K562 (cell line): ENCODE data around the gene CHRNA9. TPM values are rescaled to one million over a fixed set of nuclear protein-coding genes. Genes with fewer than 3 reads are reported as not detected.

ENCODE experiments used
- ATAC-seq: fragments of 200-7000 bp; cut with Tn5 transposase; 3 replicates; pipeline ENCODE4 v1.9.1; 2020; ENCODE audit warnings: moderate library complexity
- Bru-seq: library from RNA; stranded (reverse); fragments of 400-500 nt; gene quantifications from one replicate; lab custom pipeline; 2021; lab: Mats Ljungman, UMichigan
- BruChase-seq, 2 experiments: library from RNA; stranded (reverse); fragments of 400-500 nt; gene quantifications; one replicate each; lab custom pipeline; 2021; lab: Mats Ljungman, UMichigan
- BruUV-seq: library from RNA; stranded (reverse); fragments of 400-500 nt; replicated peaks from 2 replicates; lab custom pipeline; 2021; lab: Mats Ljungman, UMichigan
- CTCF ChIA-PET: fragments of 300-600 bp; formaldehyde crosslinking; extraction: SDS; loops from one replicate; lab custom pipeline; 2021; ENCODE audit warnings: low intra/inter-chr PET ratio; lab: Yijun Ruan, JAX
- POLR2A ChIA-PET: fragments of 300-600, 350-650 bp; sonication (Branson Sonifier 250); formaldehyde crosslinking; extraction: SDS; loops from one replicate; lab custom pipeline; 2021; ENCODE audit warnings: antibody characterized with exemption, inconsistent platforms; lab: Yijun Ruan, JAX
- DNase-seq, 4 experiments: peaks; one replicate each; pipeline versions ENCODE4 v3.0.0 to v3.0.0-alpha.2; 2011 to 2018; ENCODE audit warnings: low spot score in 3 of 4, mixed read lengths in 3 of 4; ENCODE audit errors: extremely low read depth in 1 of 4
- FAIRE-seq: peaks from 2 replicates; lab custom pipeline; 2011; peaks lifted over from hg19 to GRCh38; lab: Jason Lieb, UNC
- H2AFZ ChIP-seq: 2 replicates; pipeline ENCODE4 v1.6.0; 2011; ENCODE audit warnings: low read depth, low read length, control low read depth, inconsistent platforms
- H3K27ac ChIP-seq: fragments of 200-600 bp; 3 replicates; pipeline ENCODE4 v1.8.0; 2011; ENCODE audit warnings: low read depth, mild to moderate bottlenecking, control low read depth, inconsistent platforms, low read length, moderate library complexity, mixed read lengths; ENCODE audit errors: extremely low read depth
- H3K27me3 ChIP-seq, 2 experiments: fragments of 300-600 bp in 1 of 2; 2 replicates in 1 of 2; 3 replicates in 1 of 2; pipeline versions ENCODE4 v1.6.0 to v1.8.0; 2011; ENCODE audit warnings: inconsistent platforms in 2 of 2, low read length in 2 of 2, mild to moderate bottlenecking in 1 of 2, mixed read lengths in 1 of 2, moderate library complexity in 1 of 2; ENCODE audit not compliant: control insufficient read depth in 2 of 2, insufficient read depth in 2 of 2
- H3K36me3 ChIP-seq: fragments of 300-600 bp; 3 replicates; pipeline ENCODE4 v1.8.0; 2011; ENCODE audit warnings: mild to moderate bottlenecking, low read length, inconsistent platforms; ENCODE audit not compliant: control insufficient read depth, insufficient read depth
- H3K4me1 ChIP-seq, 2 experiments: fragments of 200-600 bp in 1 of 2; replicated peaks in 1 of 2; 2 replicates in 1 of 2; 3 replicates in 1 of 2; pipeline versions ENCODE4 v1.5.1 to v1.8.0; 2011; ENCODE audit warnings: inconsistent platforms in 2 of 2, low read length in 2 of 2, mild to moderate bottlenecking in 1 of 2, mixed read lengths in 1 of 2, moderate library complexity in 1 of 2; ENCODE audit not compliant: control insufficient read depth in 2 of 2, insufficient read depth in 2 of 2
- H3K4me2 ChIP-seq: 2 replicates; pipeline ENCODE4 v1.6.1; 2011; ENCODE audit warnings: low read length, control low read depth, inconsistent platforms, mixed read lengths; ENCODE audit not compliant: insufficient read depth
- H3K4me3 ChIP-seq: fragments of 200-600 bp; sonication (generic), shearing (Covaris generic); 2 replicates; pipeline ENCODE4 v1.5.1; 2016; ENCODE audit warnings: control low read depth, inconsistent platforms
- H3K79me2 ChIP-seq: fragments of 200-600 bp; 3 replicates; pipeline ENCODE4 v1.8.0; 2011; ENCODE audit warnings: low read length, inconsistent platforms; ENCODE audit not compliant: control insufficient read depth, insufficient read depth
- H3K9ac ChIP-seq, 2 experiments: 2 replicates each; pipeline versions ENCODE4 v1.6.0 to v1.6.1; 2011; ENCODE audit warnings: low read depth in 2 of 2, low read length in 2 of 2, control low read depth in 1 of 2, inconsistent platforms in 1 of 2, mild to moderate bottlenecking in 1 of 2, mixed read lengths in 1 of 2; ENCODE audit not compliant: insufficient read depth in 1 of 2
- H3K9me1 ChIP-seq: one replicate; pipeline ENCODE4 v1.6.0; 2011; ENCODE audit warnings: inconsistent platforms, mild to moderate bottlenecking, low read length, moderate library complexity; ENCODE audit not compliant: control insufficient read depth, insufficient read depth
- H3K9me3 ChIP-seq: replicated peaks from 2 replicates; pipeline ENCODE4 v1.5.1; 2011; ENCODE audit warnings: low read depth, low read length, inconsistent platforms; ENCODE audit not compliant: control insufficient read depth, insufficient read depth
- H4K20me1 ChIP-seq: replicated peaks from 2 replicates; pipeline ENCODE4 v1.6.1; 2011; ENCODE audit warnings: low read length, inconsistent platforms, mixed read lengths; ENCODE audit not compliant: control insufficient read depth, insufficient read depth
- COPS2 ChIP-seq: fragments of 450-650 bp; conservative IDR thresholded peaks from 2 replicates; pipeline ENCODE4 v1.6.1; 2016; ENCODE audit warnings: mild to moderate bottlenecking, moderate library complexity
- CREB1 ChIP-seq, 2 experiments: sonication (generic) in 1 of 2; formaldehyde crosslinking in 1 of 2; IDR thresholded peaks; 2 replicates each; pipeline versions ENCODE4 v1.6.1 to v1.8.0; 2012 to 2022; ENCODE audit warnings: inconsistent platforms in 1 of 2, mild to moderate bottlenecking in 1 of 2, missing genetic modification reagents in 1 of 2, moderate library complexity in 1 of 2
- EP300 ChIP-seq: IDR thresholded peaks from 2 replicates; pipeline ENCODE4 v1.6.1; 2012; ENCODE audit warnings: low read length, improper control_type of control experiment
- FOXP4 ChIP-seq: sonication (generic); formaldehyde crosslinking; IDR thresholded peaks from 2 replicates; pipeline ENCODE4 v1.8.0; 2022; ENCODE audit warnings: mild to moderate bottlenecking, missing genetic modification reagents, borderline replicate concordance
- HNRNPH1 ChIP-seq: fragments of 200-400 bp; formaldehyde crosslinking; optimal IDR thresholded peaks from 2 replicates; pipeline ENCODE3; 2017; ENCODE audit warnings: low read depth, mild to moderate bottlenecking, low read length, moderate library complexity
- IFI16 ChIP-seq: fragments of 250-450 bp; sonication (Bioruptor Pico); IDR thresholded peaks from 2 replicates; pipeline ENCODE4 v2.1.2; 2022; ENCODE audit warnings: mild to moderate bottlenecking, inconsistent platforms
- MNT ChIP-seq, 2 experiments: fragments of 450-650 bp; conservative IDR thresholded peaks; 2 replicates each; pipeline ENCODE4 v1.6.1; 2017; ENCODE audit warnings: mild to moderate bottlenecking in 2 of 2, moderate library complexity in 2 of 2
- RFX5 ChIP-seq: IDR thresholded peaks from 2 replicates; pipeline ENCODE4 v1.6.1; 2011; ENCODE audit warnings: low read depth, mild to moderate bottlenecking, improper control_type of control experiment, low read length
- SRSF1 ChIP-seq: fragments of 200-400 bp; formaldehyde crosslinking; IDR thresholded peaks from 2 replicates; pipeline ENCODE4 v1.6.1; 2017; ENCODE audit warnings: mild to moderate bottlenecking, low read depth, low read length, moderate library complexity
- ZKSCAN1 ChIP-seq: fragments of 150-350 bp; IDR thresholded peaks from 2 replicates; pipeline ENCODE4 v1.6.1; 2016; ENCODE audit warnings: low read depth, low read length
- ZNF217 ChIP-seq: sonication (generic); formaldehyde crosslinking; IDR thresholded peaks from 2 replicates; pipeline ENCODE4 v1.8.0; 2022; ENCODE audit warnings: mild to moderate bottlenecking, missing genetic modification reagents
- WGBS: fragments of 100-300 bp; shearing (Covaris generic); methylation state at CpG from one replicate; pipeline ENCODE4 v1.1.6; 2016; ENCODE audit warnings: low coverage, mixed read lengths; ENCODE audit not compliant: insufficient coverage; ENCODE audit errors: missing lambda C conversion rate; 5-methylcytosine and 5-hydroxymethylcytosine counted together
- in situ Hi-C: fragments of 300-500 bp; cut with MboI; formaldehyde crosslinking; loops from 4 replicates; pipeline ENCODE4 v1.15.0; 2018; ENCODE audit warnings: inconsistent platforms, mixed read lengths
- intact Hi-C: fragments of 100-400 bp; cut with micrococcal nuclease; formaldehyde crosslinking; loops from 2 replicates; pipeline ENCODE4 v1.14.2; 2022
- long read RNA-seq, 3 experiments: library from polyadenylated mRNA in 2 of 3; library from RNA in 1 of 3; unstranded in 2 of 3; stranded (forward) in 1 of 3; transcript quantifications; one replicate each; pipeline ENCODE4 v2.0.0, GENCODE V29; 2019 to 2022
- polyA minus RNA-seq, 3 experiments: library from RNA; depleted of rRNA, polyadenylated mRNA; stranded (reverse); fragments of >200 nt; gene quantifications; 2 replicates each; pipeline ENCODE4 v1.2.3, GENCODE V29; 2011
- polyA plus RNA-seq, 8 experiments: library from polyadenylated mRNA; depleted of rRNA in 4 of 8; stranded (reverse) in 5 of 8; unstranded in 3 of 8; fragments of >200 nt; fragmentation: Nextera tagmentation in 2 of 8; fragmentation: Illumina TruSeq in 1 of 8; extraction: Ambion mirVana in 2 of 8; extraction: Trizol in 1 of 8; gene quantifications; 2 replicates each; pipeline versions ENCODE4 v1.2.1 to v1.2.3, GENCODE V29; 2011 to 2014; ENCODE audit warnings: inconsistent platforms in 1 of 8, missing spikeins in 1 of 8
- total RNA-seq, 7 experiments: library from RNA; depleted of rRNA in 6 of 7; stranded (reverse); fragments of >200 nt in 6 of 7; fragmentation: Illumina TruSeq in 2 of 7; extraction: Trizol in 2 of 7; gene quantifications; 2 replicates each; pipeline versions ENCODE4 v1.2.1 to v1.2.3, GENCODE V29; 2011 to 2021; ENCODE audit warnings: low replicate concordance in 1 of 7
- TF ChIP-seq, protein P1 (sequence below): fragments of 250-450 bp; sonication (Bioruptor Pico); IDR thresholded peaks from 2 replicates; pipeline ENCODE4 v1.5.0; 2020; ENCODE audit warnings: mild to moderate bottlenecking

CHRNA9 gene
- not detected in 2 replicates for total RNA-seq (2011; cell fraction: chromatin; rRNA removed; ENCODE audit: low replicate concordance)
- not detected in 2 replicates for total RNA-seq (2011; cell fraction: nucleolus; rRNA removed)
- not detected in 2 replicates for total RNA-seq (2011; cell fraction: nucleoplasm; rRNA removed)
- total RNA-seq (2014; rRNA removed) (not detected in 2 replicates), total RNA-seq (2014; rRNA removed; fragmentation: Illumina TruSeq; extraction: Trizol) (not detected in 2 replicates), total RNA-seq (2015; rRNA removed; fragmentation: Illumina TruSeq; extraction: Trizol) (not detected in 2 replicates), total RNA-seq (2021) (not detected in 2 replicates), polyA plus RNA-seq (2011; rRNA removed) (not detected in 2 replicates), polyA plus RNA-seq (2014; fragmentation: Illumina TruSeq; extraction: Trizol) (not detected in 2 replicates), polyA plus RNA-seq (2014; fragmentation: Nextera tagmentation; extraction: Ambion mirVana) (not detected), polyA plus RNA-seq (2014; rRNA removed) (not detected in 2 replicates), polyA minus RNA-seq (2011; rRNA and poly(A)+ RNA removed) (not detected in 2 replicates), Bru-seq, nascent RNA (not detected), BruChase-seq, experiment 1, labeled RNA remaining after a 2-hour chase (not detected), BruChase-seq, experiment 2, labeled RNA remaining after a 6-hour chase (not detected)
- not detected in 2 replicates for polyA plus RNA-seq (2011; cell fraction: cytosol; rRNA removed)
- polyA plus RNA-seq (2011; cell fraction: nucleus; rRNA removed) = not detected in 2 replicates
- polyA plus RNA-seq (2012) = not detected in 2 replicates
- polyA minus RNA-seq (2011; cell fraction: cytosol; rRNA and poly(A)+ RNA removed) = 0.55 and 0.76 TPM in 2 replicates
- polyA minus RNA-seq (2011; cell fraction: nucleus; rRNA and poly(A)+ RNA removed) = not detected in 2 replicates
- long read RNA-seq, experiment 1 = 0 reads
- long read RNA-seq, experiment 2 = 0 reads
- long read RNA-seq, experiment 3 = 0 reads

GRCh38 chr4:40334591-40335524 is at the start of gene CHRNA9:
TSS of gene CHRNA9 (plus strand) at chr4:40335333. CDS start at chr4:40335468, 135 bp downstream.
- Histone ChIP-seq H3K4me2 (no peak within 1 kb of the TSS), H3K9me1 (no peaks in the 10 kb centered on the region), H2AFZ (peak within 1 kb of the TSS; percentile 18; the same call in 1 of the 2 replicates), H3K4me3 (no peak within 1 kb of the TSS), H3K27me3 (peaks cover 39 to 70% of the 10 kb centered on the region in 2 experiments), H3K9ac (no peak within 1 kb of the TSS), H3K4me1 (peaks cover 0 to 11% of the 10 kb centered on the region in 2 experiments; a peak in 3 of 5 replicates), H3K9me3 (no peaks in the 10 kb centered on the region), H4K20me1 (no peaks in the 10 kb centered on the region; the same call in 1 of the 2 replicates), H3K27ac (no peak within 1 kb of the TSS), H3K79me2 (no peaks in the 10 kb centered on the region), H3K36me3 (no peaks in the 10 kb centered on the region)
- DNase-seq = no peak
- whole genome bisulfite sequencing = 9% methylated on average over 12 of the region's 12 CpGs
- POLR2A ChIA-PET = interaction anchor here (0.5 to 0.7 kb wide), 3 partner anchors 17 to 506 kb away, joined by 3 to 5 read pairs (median 3); no protein-coding TSS in a partner anchor
- peak; percentile 25 for ATAC-seq
- CTCF ChIA-PET = no interaction called here
- in situ Hi-C loops (no loop called here), intact Hi-C loops (no loop called here)
- FAIRE-seq = no peak
- BruUV-seq = no TSS peak
- TF ChIP-seq SRSF1 (no peak), CREB1 (IDR thresholded peaks at IDR 0.05) (no peak), CREB1 (CRISPR knock-in tag; IDR thresholded peaks at IDR 0.05) (no peak), FOXP4 (CRISPR knock-in tag) (no peak), COPS2 (no peak), EP300 (no peak), MNT (conservative IDR thresholded peaks at IDR 0.05) (no peak), IFI16 (CRISPR knock-in tag) (no peak), ZKSCAN1 (no peak), ZNF217 (CRISPR knock-in tag) (no peak), HNRNPH1 (no peak), RFX5 (no peak)
- TF ChIP-seq, protein P1, sequence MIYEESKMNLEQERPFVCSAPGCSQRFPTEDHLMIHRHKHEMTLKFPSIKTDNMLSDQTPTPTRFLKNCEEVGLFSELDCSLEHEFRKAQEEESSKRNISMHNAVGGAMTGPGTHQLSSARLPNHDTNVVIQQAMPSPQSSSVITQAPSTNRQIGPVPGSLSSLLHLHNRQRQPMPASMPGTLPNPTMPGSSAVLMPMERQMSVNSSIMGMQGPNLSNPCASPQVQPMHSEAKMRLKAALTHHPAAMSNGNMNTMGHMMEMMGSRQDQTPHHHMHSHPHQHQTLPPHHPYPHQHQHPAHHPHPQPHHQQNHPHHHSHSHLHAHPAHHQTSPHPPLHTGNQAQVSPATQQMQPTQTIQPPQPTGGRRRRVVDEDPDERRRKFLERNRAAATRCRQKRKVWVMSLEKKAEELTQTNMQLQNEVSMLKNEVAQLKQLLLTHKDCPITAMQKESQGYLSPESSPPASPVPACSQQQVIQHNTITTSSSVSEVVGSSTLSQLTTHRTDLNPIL (CRISPR knock-in tag) = no peak
